HepG2 (cell line): ENCODE data around the gene AUTS2. TPM values are rescaled to one million over a fixed set of nuclear protein-coding genes. Genes with fewer than 3 reads are reported as not detected.
A peak's percentile ranks its signal among the peaks of the same experiment; 100 is the strongest.

Experiments used
- ATAC-seq: fragments of 200-7000 bp; cut with Tn5 transposase; 3 replicates; pipeline ENCODE4 v1.9.1; 2020; ENCODE audit warnings: mild to moderate bottlenecking, moderate library complexity
- BruUV-seq: library from RNA; stranded (reverse); fragments of 400-500 nt; replicated peaks from 2 replicates; lab custom pipeline; 2021; lab: Mats Ljungman, UMichigan
- CTCF ChIA-PET: fragments of 300-600 bp; formaldehyde crosslinking; extraction: SDS; loops from one replicate; lab custom pipeline; 2021; ENCODE audit warnings: low total read pairs, inconsistent platforms, low intra/inter-chr PET ratio; lab: Yijun Ruan, JAX
- POLR2A ChIA-PET: fragments of 350-600 bp; sonication (Branson Sonifier 250); formaldehyde crosslinking; loops from one replicate; lab custom pipeline; 2020; ENCODE audit warnings: antibody characterized with exemption, inconsistent platforms; lab: Yijun Ruan, JAX
- DNase-seq: peaks from one replicate; pipeline ENCODE4 v3.0.0-alpha.2; 2015; ENCODE audit warnings: low spot score
- FAIRE-seq: peaks from 3 replicates; lab custom pipeline; 2011; peaks lifted over from hg19 to GRCh38; lab: Jason Lieb, UNC
- H2AFZ ChIP-seq: one replicate; pipeline ENCODE4 v1.6.1; 2011; ENCODE audit warnings: low read length, inconsistent platforms
- H3K27ac ChIP-seq: fragments of 300-600 bp; 3 replicates; pipeline ENCODE4 v1.8.0; 2011; ENCODE audit warnings: mixed run types, mild to moderate bottlenecking, mixed read lengths, low read length, inconsistent platforms; ENCODE audit not compliant: insufficient read depth; ENCODE audit errors: extremely low read length
- H3K27me3 ChIP-seq, 2 experiments: fragments of 200-600 bp in 1 of 2; 2 replicates in 1 of 2; 3 replicates in 1 of 2; pipeline versions ENCODE4 v1.6.0 to v1.8.0; 2011; ENCODE audit warnings: low read length in 2 of 2, mild to moderate bottlenecking in 2 of 2, moderate library complexity in 2 of 2, inconsistent platforms in 1 of 2; ENCODE audit not compliant: insufficient read depth in 2 of 2, control insufficient read depth in 1 of 2
- H3K36me3 ChIP-seq, 2 experiments: fragments of 200-600 bp in 1 of 2; replicated peaks in 1 of 2; 2 replicates in 1 of 2; 3 replicates in 1 of 2; pipeline versions ENCODE4 v1.5.1 to v1.8.0; 2011; ENCODE audit warnings: low read length in 2 of 2, inconsistent platforms in 1 of 2; ENCODE audit not compliant: insufficient read depth in 2 of 2, control insufficient read depth in 1 of 2
- H3K4me1 ChIP-seq: 2 replicates; pipeline ENCODE4 v1.5.1; 2012; ENCODE audit warnings: low read length, inconsistent platforms; ENCODE audit not compliant: insufficient read depth
- H3K4me2 ChIP-seq: 2 replicates; pipeline ENCODE4 v1.6.0; 2011; ENCODE audit warnings: low read depth, low read length, inconsistent platforms
- H3K4me3 ChIP-seq, 3 experiments: fragments of 200-600 bp in 1 of 3; sonication (generic), shearing (Covaris generic) in 1 of 3; replicated peaks in 1 of 3; 2 replicates each; pipeline ENCODE4 v1.5.1; 2011 to 2016; ENCODE audit warnings: low read length in 3 of 3, inconsistent platforms in 2 of 3, low read depth in 2 of 3, mild to moderate bottlenecking in 2 of 3, control low read depth in 1 of 3, mixed read lengths in 1 of 3; ENCODE audit not compliant: insufficient read depth in 1 of 3
- H3K79me2 ChIP-seq: one replicate; pipeline ENCODE4 v1.6.1; 2011; ENCODE audit warnings: low read length, inconsistent platforms; ENCODE audit not compliant: insufficient read depth
- H3K9ac ChIP-seq: 2 replicates; pipeline ENCODE4 v1.6.0; 2011; ENCODE audit warnings: mild to moderate bottlenecking, low read depth, low read length, inconsistent platforms; ENCODE audit not compliant: insufficient read depth
- H3K9me3 ChIP-seq: 2 replicates; pipeline ENCODE4 v1.5.1; 2012; ENCODE audit warnings: mild to moderate bottlenecking, low read length
- H4K20me1 ChIP-seq: 2 replicates; pipeline ENCODE4 v1.6.0; 2011; ENCODE audit warnings: inconsistent platforms, mild to moderate bottlenecking, low read length, moderate library complexity; ENCODE audit not compliant: insufficient read depth
- ARNT2 ChIP-seq: sonication (generic); formaldehyde crosslinking; IDR thresholded peaks from 2 replicates; pipeline ENCODE4 v1.8.0; 2022; ENCODE audit warnings: mild to moderate bottlenecking, low read depth, missing genetic modification reagents, moderate library complexity
- ETV5 ChIP-seq: IDR thresholded peaks from 2 replicates; pipeline ENCODE4 v1.6.1; 2018; ENCODE audit warnings: missing biosample characterization, missing genetic modification reagents, inconsistent platforms, borderline replicate concordance
- KAT7 ChIP-seq: IDR thresholded peaks from 2 replicates; pipeline ENCODE4 v1.6.1; 2018; ENCODE audit warnings: borderline replicate concordance, missing compliant biosample characterization
- NFE2L1 ChIP-seq: sonication (generic); formaldehyde crosslinking; IDR thresholded peaks from 2 replicates; pipeline ENCODE4 v1.4.0; 2020; ENCODE audit warnings: missing genetic modification reagents, mild to moderate bottlenecking, borderline replicate concordance
- ONECUT2 ChIP-seq: sonication (generic); formaldehyde crosslinking; IDR thresholded peaks from 2 replicates; pipeline ENCODE4 v1.4.0; 2020; ENCODE audit warnings: missing genetic modification reagents
- PHF8 ChIP-seq: sonication (generic); formaldehyde crosslinking; IDR thresholded peaks from 2 replicates; pipeline ENCODE4 v1.5.0; 2020; ENCODE audit warnings: missing genetic modification reagents
- RFX3 ChIP-seq: IDR thresholded peaks from 2 replicates; pipeline ENCODE4 v1.6.1; 2016; ENCODE audit warnings: missing biosample characterization, missing genetic modification reagents
- SIX4 ChIP-seq: sonication (generic); formaldehyde crosslinking; IDR thresholded peaks from 2 replicates; pipeline ENCODE4 v1.4.0; 2020; ENCODE audit warnings: missing genetic modification reagents
- TFDP1 ChIP-seq: IDR thresholded peaks from 2 replicates; pipeline ENCODE4 v1.6.1; 2016; ENCODE audit warnings: missing compliant biosample characterization, missing genetic modification reagents, borderline replicate concordance
- ZMAT5 ChIP-seq: sonication (generic); formaldehyde crosslinking; IDR thresholded peaks from 2 replicates; pipeline ENCODE4 v1.5.0; 2020; ENCODE audit warnings: mild to moderate bottlenecking, low read depth, missing genetic modification reagents, borderline replicate concordance
- ZNF12 ChIP-seq: sonication (generic); formaldehyde crosslinking; IDR thresholded peaks from 2 replicates; pipeline ENCODE4 v1.5.0; 2020; ENCODE audit warnings: missing genetic modification reagents
- ZNF451 ChIP-seq: sonication (generic); formaldehyde crosslinking; IDR thresholded peaks from 2 replicates; pipeline ENCODE4 v1.5.0; 2020; ENCODE audit warnings: mild to moderate bottlenecking, missing genetic modification reagents
- ZNF556 ChIP-seq: sonication (generic); formaldehyde crosslinking; IDR thresholded peaks from 2 replicates; pipeline ENCODE4 v1.4.0; 2020; ENCODE audit warnings: mild to moderate bottlenecking, missing genetic modification reagents, borderline replicate concordance
- ZNF781 ChIP-seq: sonication (generic); formaldehyde crosslinking; IDR thresholded peaks from 2 replicates; pipeline ENCODE4 v1.5.1; 2020; ENCODE audit warnings: borderline replicate concordance, mild to moderate bottlenecking, missing genetic modification reagents; ENCODE audit errors: not compliant biosample characterization
- ZNF850 ChIP-seq: sonication (generic); formaldehyde crosslinking; conservative IDR thresholded peaks from 2 replicates; pipeline ENCODE4 v1.9.0; 2021; ENCODE audit warnings: mild to moderate bottlenecking, missing genetic modification reagents
- WGBS: methylation state at CpG from one replicate; pipeline ENCODE4 v1.1.6; 2017; ENCODE audit warnings: low lambda C conversion rate; 5-methylcytosine and 5-hydroxymethylcytosine counted together
- in situ Hi-C: cut with HindIII; loops from 2 replicates; pipeline ENCODE4 v1.10.0; 2017; ENCODE audit warnings: low pct_unique_long_range_greater_than_20kb; ENCODE audit not compliant: extremely low pct_ligation_motif_present
- intact Hi-C: fragments of 100-400 bp; cut with micrococcal nuclease; formaldehyde crosslinking; loops from one replicate; pipeline ENCODE4 v1.10.0; 2022; ENCODE audit not compliant: unreplicated experiment
- polyA plus RNA-seq, 8 experiments: library from polyadenylated mRNA; depleted of rRNA in 3 of 8; stranded (reverse) in 7 of 8; unstranded in 1 of 8; fragments of >200 nt; fragmentation: Illumina TruSeq in 4 of 8; extraction: Trizol in 4 of 8; gene quantifications; 2 replicates each; pipeline versions ENCODE4 v1.2.1 to v1.2.3, GENCODE V29; 2011 to 2016; ENCODE audit warnings: low read depth in 4 of 8, missing spikeins in 1 of 8, mixed read lengths in 1 of 8; ENCODE audit not compliant: insufficient read depth in 1 of 8
- total RNA-seq, 5 experiments: library from RNA; depleted of rRNA; stranded (reverse); fragments of >200 nt; fragmentation: Illumina TruSeq; extraction: Trizol; gene quantifications; 2 replicates each; pipeline ENCODE4 v1.2.3, GENCODE V29; 2016; ENCODE audit warnings: low read depth in 1 of 5

AUTS2 gene
- total and polyA plus RNA-seq, 2 of the 13 experiments (the other 11 are each of a cell fraction or from before 2014, with no cell fraction given): 0.38 TPM; not detected in 1

GRCh38 chr7:70390251-70390650 lies 792.0 kb downstream of the AUTS2 start (continued):
- TF ChIP-seq ARNT2 (CRISPR knock-in tag): no peak

GRCh38 chr7:70392256-70392876 lies 794.1 kb downstream of the AUTS2 start:
- Histone ChIP-seq H2AFZ (no peak overlapping the region), H3K9me3 (no peaks in the 10 kb centered on the region), H3K27me3 (no peaks in the 10 kb centered on the region), H4K20me1 (no peaks in the 10 kb centered on the region), H3K79me2 (no peaks in the 10 kb centered on the region), H3K4me3 (no peak overlapping the region), H3K4me1 (no peaks in the 10 kb centered on the region), H3K27ac (no peak overlapping the region), H3K9ac (no peak overlapping the region), H3K36me3 (no peaks in the 10 kb centered on the region), H3K4me2 (no peak overlapping the region)
- in situ Hi-C loops (no loop called here), intact Hi-C loops (no loop called here)
- no peak for TF ChIP-seq KAT7 (CRISPR knock-in tag)
- 0 out of 2 replicates have a peak, but pooled peaks have one; percentile 1 for TF ChIP-seq ZNF850 (CRISPR knock-in tag)
- ChIA-PET CTCF (no interaction called here), POLR2A (no interaction called here)
- 37% methylated on average over 5 of the region's 5 CpGs for WGBS
- BruUV-seq: no TSS peak
- DNase-seq (no peak), FAIRE-seq (no peak), ATAC-seq (no peak)

GRCh38 chr7:70392877-70393435 lies 794.7 kb downstream of the AUTS2 start:
- ATAC-seq (peak; percentile 72), DNase-seq (no peak), FAIRE-seq (no peak)
- Histone ChIP-seq H3K4me1 (no peaks in the 10 kb centered on the region), H2AFZ (no peak overlapping the region), H3K36me3 (no peaks in the 10 kb centered on the region), H3K4me2 (no peak overlapping the region), H4K20me1 (no peaks in the 10 kb centered on the region), H3K79me2 (no peaks in the 10 kb centered on the region), H3K9me3 (no peaks in the 10 kb centered on the region), H3K27ac (no peak overlapping the region), H3K9ac (no peak overlapping the region), H3K27me3 (no peaks in the 10 kb centered on the region), H3K4me3 (no peak overlapping the region)
- POLR2A ChIA-PET: no interaction called here
- WGBS: 9% methylated on average over 5 of the region's 7 CpGs
- intact Hi-C loops (no loop called here), in situ Hi-C loops (no loop called here)
- BruUV-seq: no TSS peak
- TF ChIP-seq ZNF781 (no peak), ZNF556 (no peak), ZMAT5 (CRISPR knock-in tag) (no peak), ZNF451 (no peak), NFE2L1 (CRISPR knock-in tag) (no peak), TFDP1 (CRISPR knock-in tag) (no peak), ETV5 (CRISPR knock-in tag) (peak; percentile 38; the same call in 1 of the 2 replicates), PHF8 (CRISPR knock-in tag) (no peak), SIX4 (CRISPR knock-in tag) (no peak), ONECUT2 (CRISPR knock-in tag) (0 out of 2 replicates have a peak, but pooled peaks have one; percentile 20), ZNF850 (CRISPR knock-in tag) (0 out of 2 replicates have a peak, but pooled peaks have one; percentile 25), ZNF12 (no peak), RFX3 (CRISPR knock-in tag) (0 out of 2 replicates have a peak, but pooled peaks have one; percentile 32)
- CTCF ChIA-PET: no interaction called here
